DND-41 (cell line): Measurements from ENCODE around the gene ELAVL2.

ENCODE experiments used
- CTCF ChIP-seq: IDR thresholded peaks from 2 replicates; pipeline ENCODE4 v1.5.1; 2012; ENCODE audit warnings: borderline replicate concordance, low read length, moderate library complexity, mild to moderate bottlenecking; ENCODE audit not compliant: poor library complexity, severe bottlenecking; ENCODE audit errors: extremely low read depth
- EZH2 ChIP-seq: IDR thresholded peaks from 3 replicates; pipeline ENCODE4 v1.6.1; 2012; ENCODE audit warnings: borderline replicate concordance, low read depth, mild to moderate bottlenecking, moderate library complexity, low read length, inconsistent platforms; ENCODE audit not compliant: severe bottlenecking

GRCh38 chr9:23728736-23729135 is 97.3 kb downstream of the ELAVL2 start:
- no peak for TF ChIP-seq CTCF
- no peak for TF ChIP-seq EZH2
